HEK293 (cell line): Measurements from ENCODE around the gene UTP14A.

ENCODE experiments used
- BCL11A ChIP-seq: fragments of 450-650 bp; formaldehyde crosslinking; IDR thresholded peaks from 2 replicates; pipeline ENCODE4 v1.5.1; 2016; ENCODE audit warnings: low read depth, missing biosample characterization, missing genetic modification characterization
- EGR2 ChIP-seq: fragments of 450-650 bp; formaldehyde crosslinking; IDR thresholded peaks from 2 replicates; pipeline ENCODE4 v1.5.1; 2016; ENCODE audit warnings: low read depth, missing biosample characterization, missing genetic modification characterization
- GFI1B ChIP-seq: fragments of 450-650 bp; formaldehyde crosslinking; IDR thresholded peaks from 2 replicates; pipeline ENCODE4 v1.5.1; 2016; ENCODE audit warnings: missing biosample characterization, missing genetic modification characterization
- GLIS1 ChIP-seq: fragments of 450-650 bp; formaldehyde crosslinking; IDR thresholded peaks from 2 replicates; pipeline ENCODE4 v1.5.1; 2016; ENCODE audit warnings: missing biosample characterization, missing genetic modification characterization
- KLF1 ChIP-seq: fragments of 450-650 bp; formaldehyde crosslinking; IDR thresholded peaks from 2 replicates; pipeline ENCODE4 v1.5.1; 2016; ENCODE audit warnings: missing biosample characterization, missing genetic modification characterization
- KLF10 ChIP-seq: fragments of 450-650 bp; IDR thresholded peaks from 2 replicates; pipeline ENCODE4 v1.5.1; 2018; ENCODE audit warnings: missing biosample characterization, mild to moderate bottlenecking, missing genetic modification characterization
- KLF16 ChIP-seq: fragments of 450-650 bp; formaldehyde crosslinking; IDR thresholded peaks from 2 replicates; pipeline ENCODE4 v1.5.1; 2017; ENCODE audit warnings: missing biosample characterization, missing genetic modification characterization
- OSR2 ChIP-seq: fragments of 450-650 bp; formaldehyde crosslinking; IDR thresholded peaks from 2 replicates; pipeline ENCODE4 v1.5.1; 2016; ENCODE audit warnings: missing biosample characterization, missing genetic modification characterization
- OVOL3 ChIP-seq: fragments of 450-650 bp; formaldehyde crosslinking; IDR thresholded peaks from 2 replicates; pipeline ENCODE4 v1.5.1; 2016; ENCODE audit warnings: missing biosample characterization, missing genetic modification characterization
- TRIM28 ChIP-seq: IDR thresholded peaks from 2 replicates; pipeline ENCODE4 v1.6.1; 2011; ENCODE audit warnings: low read length, control low read depth, borderline replicate concordance
- ZBTB7A ChIP-seq: fragments of 450-650 bp; formaldehyde crosslinking; IDR thresholded peaks from 2 replicates; pipeline ENCODE4 v1.5.1; 2016; ENCODE audit warnings: low read depth, missing biosample characterization, missing genetic modification characterization
- ZNF10 ChIP-seq: fragments of 450-650 bp; formaldehyde crosslinking; IDR thresholded peaks from 2 replicates; pipeline ENCODE4 v1.5.1; 2017; ENCODE audit warnings: missing biosample characterization, missing genetic modification characterization
- ZNF114 ChIP-seq: fragments of 450-650 bp; formaldehyde crosslinking; IDR thresholded peaks from 2 replicates; pipeline ENCODE4 v1.5.0; 2017; ENCODE audit warnings: missing biosample characterization, missing genetic modification characterization
- ZNF146 ChIP-seq: fragments of 450-650 bp; formaldehyde crosslinking; IDR thresholded peaks from 2 replicates; pipeline ENCODE4 v1.5.1; 2016; ENCODE audit warnings: missing biosample characterization, missing genetic modification characterization
- ZNF155 ChIP-seq: fragments of 450-650 bp; formaldehyde crosslinking; IDR thresholded peaks from 2 replicates; pipeline ENCODE4 v1.5.1; 2016; ENCODE audit warnings: missing biosample characterization, missing genetic modification characterization
- ZNF19 ChIP-seq: fragments of 450-650 bp; formaldehyde crosslinking; IDR thresholded peaks from 2 replicates; pipeline ENCODE4; 2016; ENCODE audit warnings: missing biosample characterization, missing genetic modification characterization, low read depth
- ZNF248 ChIP-seq: fragments of 450-650 bp; formaldehyde crosslinking; IDR thresholded peaks from 2 replicates; pipeline ENCODE4 v1.5.1; 2017; ENCODE audit warnings: missing biosample characterization, missing genetic modification characterization
- ZNF354C ChIP-seq: fragments of 450-650 bp; formaldehyde crosslinking; IDR thresholded peaks from 2 replicates; pipeline ENCODE4 v1.5.1; 2016; ENCODE audit warnings: missing biosample characterization, missing genetic modification characterization, low read depth, borderline replicate concordance
- ZNF423 ChIP-seq: fragments of 450-650 bp; formaldehyde crosslinking; IDR thresholded peaks from 2 replicates; pipeline ENCODE4 v1.5.1; 2016; ENCODE audit warnings: missing biosample characterization, missing genetic modification characterization
- ZNF529 ChIP-seq: fragments of 450-650 bp; formaldehyde crosslinking; IDR thresholded peaks from 2 replicates; pipeline ENCODE4 v1.5.1; 2017; ENCODE audit warnings: missing genetic modification characterization, missing biosample characterization; ENCODE audit not compliant: insufficient replicate concordance
- ZNF555 ChIP-seq: fragments of 450-650 bp; formaldehyde crosslinking; conservative IDR thresholded peaks from 2 replicates; pipeline ENCODE4 v1.5.1; 2017; ENCODE audit warnings: missing biosample characterization, mild to moderate bottlenecking, missing genetic modification characterization, inconsistent platforms
- ZNF558 ChIP-seq: fragments of 450-650 bp; formaldehyde crosslinking; IDR thresholded peaks from 2 replicates; pipeline ENCODE4 v1.5.1; 2016; ENCODE audit warnings: missing biosample characterization, missing genetic modification characterization
- ZNF560 ChIP-seq: fragments of 450-650 bp; formaldehyde crosslinking; IDR thresholded peaks from 2 replicates; pipeline ENCODE4 v1.5.1; 2017; ENCODE audit warnings: missing biosample characterization, missing genetic modification characterization, borderline replicate concordance
- ZNF596 ChIP-seq: fragments of 450-650 bp; IDR thresholded peaks from 2 replicates; pipeline ENCODE4 v1.5.0; 2018; ENCODE audit warnings: missing biosample characterization, mild to moderate bottlenecking, missing genetic modification characterization, moderate library complexity
- ZNF600 ChIP-seq: fragments of 450-650 bp; formaldehyde crosslinking; IDR thresholded peaks from 2 replicates; pipeline ENCODE4 v1.5.1; 2016; ENCODE audit warnings: missing biosample characterization, missing genetic modification characterization
- ZNF664 ChIP-seq: fragments of 450-650 bp; formaldehyde crosslinking; IDR thresholded peaks from 2 replicates; pipeline ENCODE4 v1.5.1; 2016; ENCODE audit warnings: missing biosample characterization, missing genetic modification characterization
- ZNF777 ChIP-seq: fragments of 450-650 bp; formaldehyde crosslinking; IDR thresholded peaks from 2 replicates; pipeline ENCODE4 v1.5.1; 2017; ENCODE audit warnings: missing biosample characterization, missing genetic modification characterization, borderline replicate concordance
- ZNF830 ChIP-seq: fragments of 450-650 bp; IDR thresholded peaks from 2 replicates; pipeline ENCODE4 v1.5.0; 2018; ENCODE audit warnings: missing biosample characterization, missing genetic modification characterization, low read depth, mild to moderate bottlenecking, moderate library complexity
- TF ChIP-seq, protein P1 (sequence below): fragments of 450-650 bp; IDR thresholded peaks from 2 replicates; pipeline ENCODE4 v1.5.1; 2018; ENCODE audit warnings: missing biosample characterization, missing genetic modification characterization
- TF ChIP-seq, protein P2 (sequence below): sonication (generic); formaldehyde crosslinking; IDR thresholded peaks from 2 replicates; pipeline ENCODE4 v1.8.1; 2022; ENCODE audit warnings: mild to moderate bottlenecking, moderate library complexity, missing genetic modification reagents
- TF ChIP-seq, protein P3 (sequence below): fragments of 450-650 bp; formaldehyde crosslinking; IDR thresholded peaks from 2 replicates; pipeline ENCODE4 v1.5.1; 2017; ENCODE audit warnings: missing biosample characterization, missing genetic modification characterization
- TF ChIP-seq, protein P4 (sequence below): fragments of 450-650 bp; formaldehyde crosslinking; IDR thresholded peaks from 2 replicates; pipeline ENCODE4 v1.5.1; 2016; ENCODE audit warnings: missing biosample characterization, missing genetic modification characterization
- TF ChIP-seq, protein P5 (sequence below): fragments of 450-650 bp; formaldehyde crosslinking; IDR thresholded peaks from 2 replicates; pipeline ENCODE4 v1.5.1; 2016; ENCODE audit warnings: missing biosample characterization, missing genetic modification characterization, low read depth

Gene UTP14A

DNA sequence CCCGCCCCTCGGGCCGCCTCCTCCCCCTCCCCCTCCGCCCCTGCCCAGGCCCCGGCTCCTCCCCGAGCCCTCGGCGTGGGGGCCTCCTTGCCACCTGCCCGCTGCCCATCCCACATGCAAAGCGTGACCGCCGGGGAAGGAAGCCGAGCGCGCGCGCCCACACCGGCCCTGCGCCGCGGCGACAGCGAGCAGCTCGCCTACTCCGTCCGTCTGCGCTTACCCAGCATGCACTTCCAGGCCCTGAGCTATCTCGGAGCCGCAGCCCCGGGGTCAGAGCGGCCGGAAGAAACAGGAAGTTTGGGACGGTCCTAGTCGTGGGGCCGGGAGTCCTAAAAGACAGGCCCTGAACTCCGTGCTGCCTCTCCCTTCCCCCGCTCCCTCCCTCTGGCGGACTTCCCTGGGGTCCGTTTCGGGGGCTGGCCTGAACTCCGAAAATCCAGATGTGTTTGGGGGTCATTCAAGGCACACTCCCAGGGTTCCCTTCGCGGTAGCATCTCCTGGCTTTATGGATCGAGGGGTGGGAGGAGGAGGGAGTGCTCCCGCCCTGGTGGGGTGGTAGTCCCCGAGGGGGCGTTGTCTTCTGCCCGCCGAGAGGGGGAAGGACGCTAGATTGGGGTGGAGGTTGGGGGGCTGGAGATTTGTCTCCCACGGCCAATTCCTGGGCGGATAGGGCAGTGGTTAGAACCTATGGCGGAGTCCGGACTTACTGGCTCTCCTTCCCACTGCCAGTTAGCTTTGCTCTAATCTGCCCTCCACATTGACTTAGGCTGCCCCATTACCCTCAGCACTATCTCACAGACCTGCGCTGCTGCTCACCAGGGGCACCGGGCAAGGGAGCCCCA is 51.5 kb downstream of the UTP14A start (continued):
- TF ChIP-seq TRIM28 (no peak), BCL11A (tag by site-specific recombination) (no peak; the same call in 1 of the 2 replicates), EGR2 (peak; percentile 75), ZNF555 (tag by site-specific recombination) (no peak), OSR2 (tag by site-specific recombination) (no peak), ZBTB7A (tag by site-specific recombination) (no peak), ZNF10 (tag by site-specific recombination) (no peak), ZNF777 (tag by site-specific recombination) (no peak), KLF10 (tag by site-specific recombination) (no peak), ZNF560 (tag by site-specific recombination) (no peak), ZNF146 (tag by site-specific recombination) (no peak), ZNF596 (no peak), GLIS1 (peak; percentile 81), KLF1 (peak; percentile 39), ZNF600 (tag by site-specific recombination) (peak; percentile 47; the same call in 1 of the 2 replicates), ZNF423 (tag by site-specific recombination) (no peak), ZNF19 (no peak), ZNF664 (tag by site-specific recombination) (no peak), GFI1B (tag by site-specific recombination) (no peak), ZNF114 (tag by site-specific recombination) (no peak), ZNF248 (no peak), ZNF354C (no peak), KLF16 (0 out of 2 replicates have a peak, but pooled peaks have one; percentile 26), ZNF155 (tag by site-specific recombination) (no peak), ZNF830 (tag by site-specific recombination) (no peak), OVOL3 (tag by site-specific recombination) (no peak), ZNF558 (tag by site-specific recombination) (no peak), ZNF529 (tag by site-specific recombination) (no peak)
- TF ChIP-seq, protein P1, sequence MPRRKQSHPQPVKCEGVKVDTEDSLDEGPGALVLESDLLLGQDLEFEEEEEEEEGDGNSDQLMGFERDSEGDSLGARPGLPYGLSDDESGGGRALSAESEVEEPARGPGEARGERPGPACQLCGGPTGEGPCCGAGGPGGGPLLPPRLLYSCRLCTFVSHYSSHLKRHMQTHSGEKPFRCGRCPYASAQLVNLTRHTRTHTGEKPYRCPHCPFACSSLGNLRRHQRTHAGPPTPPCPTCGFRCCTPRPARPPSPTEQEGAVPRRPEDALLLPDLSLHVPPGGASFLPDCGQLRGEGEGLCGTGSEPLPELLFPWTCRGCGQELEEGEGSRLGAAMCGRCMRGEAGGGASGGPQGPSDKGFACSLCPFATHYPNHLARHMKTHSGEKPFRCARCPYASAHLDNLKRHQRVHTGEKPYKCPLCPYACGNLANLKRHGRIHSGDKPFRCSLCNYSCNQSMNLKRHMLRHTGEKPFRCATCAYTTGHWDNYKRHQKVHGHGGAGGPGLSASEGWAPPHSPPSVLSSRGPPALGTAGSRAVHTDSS (tag by site-specific recombination) = no peak; the same call in 1 of the 2 replicates
- TF ChIP-seq, protein P2, sequence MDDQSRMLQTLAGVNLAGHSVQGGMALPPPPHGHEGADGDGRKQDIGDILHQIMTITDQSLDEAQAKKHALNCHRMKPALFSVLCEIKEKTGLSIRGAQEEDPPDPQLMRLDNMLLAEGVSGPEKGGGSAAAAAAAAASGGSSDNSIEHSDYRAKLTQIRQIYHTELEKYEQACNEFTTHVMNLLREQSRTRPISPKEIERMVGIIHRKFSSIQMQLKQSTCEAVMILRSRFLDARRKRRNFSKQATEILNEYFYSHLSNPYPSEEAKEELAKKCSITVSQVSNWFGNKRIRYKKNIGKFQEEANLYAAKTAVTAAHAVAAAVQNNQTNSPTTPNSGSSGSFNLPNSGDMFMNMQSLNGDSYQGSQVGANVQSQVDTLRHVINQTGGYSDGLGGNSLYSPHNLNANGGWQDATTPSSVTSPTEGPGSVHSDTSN = peak; percentile 68; the same call in 1 of the 2 replicates
- TF ChIP-seq, protein P3, sequence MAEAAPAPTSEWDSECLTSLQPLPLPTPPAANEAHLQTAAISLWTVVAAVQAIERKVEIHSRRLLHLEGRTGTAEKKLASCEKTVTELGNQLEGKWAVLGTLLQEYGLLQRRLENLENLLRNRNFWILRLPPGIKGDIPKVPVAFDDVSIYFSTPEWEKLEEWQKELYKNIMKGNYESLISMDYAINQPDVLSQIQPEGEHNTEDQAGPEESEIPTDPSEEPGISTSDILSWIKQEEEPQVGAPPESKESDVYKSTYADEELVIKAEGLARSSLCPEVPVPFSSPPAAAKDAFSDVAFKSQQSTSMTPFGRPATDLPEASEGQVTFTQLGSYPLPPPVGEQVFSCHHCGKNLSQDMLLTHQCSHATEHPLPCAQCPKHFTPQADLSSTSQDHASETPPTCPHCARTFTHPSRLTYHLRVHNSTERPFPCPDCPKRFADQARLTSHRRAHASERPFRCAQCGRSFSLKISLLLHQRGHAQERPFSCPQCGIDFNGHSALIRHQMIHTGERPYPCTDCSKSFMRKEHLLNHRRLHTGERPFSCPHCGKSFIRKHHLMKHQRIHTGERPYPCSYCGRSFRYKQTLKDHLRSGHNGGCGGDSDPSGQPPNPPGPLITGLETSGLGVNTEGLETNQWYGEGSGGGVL (tag by site-specific recombination) = peak; percentile 96
- TF ChIP-seq, protein P4, sequence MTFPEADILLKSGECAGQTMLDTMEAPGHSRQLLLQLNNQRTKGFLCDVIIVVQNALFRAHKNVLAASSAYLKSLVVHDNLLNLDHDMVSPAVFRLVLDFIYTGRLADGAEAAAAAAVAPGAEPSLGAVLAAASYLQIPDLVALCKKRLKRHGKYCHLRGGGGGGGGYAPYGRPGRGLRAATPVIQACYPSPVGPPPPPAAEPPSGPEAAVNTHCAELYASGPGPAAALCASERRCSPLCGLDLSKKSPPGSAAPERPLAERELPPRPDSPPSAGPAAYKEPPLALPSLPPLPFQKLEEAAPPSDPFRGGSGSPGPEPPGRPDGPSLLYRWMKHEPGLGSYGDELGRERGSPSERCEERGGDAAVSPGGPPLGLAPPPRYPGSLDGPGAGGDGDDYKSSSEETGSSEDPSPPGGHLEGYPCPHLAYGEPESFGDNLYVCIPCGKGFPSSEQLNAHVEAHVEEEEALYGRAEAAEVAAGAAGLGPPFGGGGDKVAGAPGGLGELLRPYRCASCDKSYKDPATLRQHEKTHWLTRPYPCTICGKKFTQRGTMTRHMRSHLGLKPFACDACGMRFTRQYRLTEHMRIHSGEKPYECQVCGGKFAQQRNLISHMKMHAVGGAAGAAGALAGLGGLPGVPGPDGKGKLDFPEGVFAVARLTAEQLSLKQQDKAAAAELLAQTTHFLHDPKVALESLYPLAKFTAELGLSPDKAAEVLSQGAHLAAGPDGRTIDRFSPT (tag by site-specific recombination) = no peak
- TF ChIP-seq, protein P5, sequence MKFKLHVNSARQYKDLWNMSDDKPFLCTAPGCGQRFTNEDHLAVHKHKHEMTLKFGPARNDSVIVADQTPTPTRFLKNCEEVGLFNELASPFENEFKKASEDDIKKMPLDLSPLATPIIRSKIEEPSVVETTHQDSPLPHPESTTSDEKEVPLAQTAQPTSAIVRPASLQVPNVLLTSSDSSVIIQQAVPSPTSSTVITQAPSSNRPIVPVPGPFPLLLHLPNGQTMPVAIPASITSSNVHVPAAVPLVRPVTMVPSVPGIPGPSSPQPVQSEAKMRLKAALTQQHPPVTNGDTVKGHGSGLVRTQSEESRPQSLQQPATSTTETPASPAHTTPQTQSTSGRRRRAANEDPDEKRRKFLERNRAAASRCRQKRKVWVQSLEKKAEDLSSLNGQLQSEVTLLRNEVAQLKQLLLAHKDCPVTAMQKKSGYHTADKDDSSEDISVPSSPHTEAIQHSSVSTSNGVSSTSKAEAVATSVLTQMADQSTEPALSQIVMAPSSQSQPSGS = no peak
